ENCODE results near the gene FTCD.

The FTCD gene

GRCh38 chr21:46116189-46116775 lies 39.1 kb downstream of the FTCD start:
- Histone ChIP-seq H3K27ac (ENCODE audit: low read length) (no peak overlapping the region), H3K79me2 (ENCODE audit: low read length) (no peaks in the 10 kb centered on the region), H3K4me2 (ENCODE audit: low read depth, low read length) (no peak overlapping the region), H3F3A (ENCODE audit: insufficient read depth, low read length) (no peaks in the 10 kb centered on the region), H3K4me1 (ENCODE audit: low read length) (no peaks in the 10 kb centered on the region), H4K20me1 (ENCODE audit: insufficient read depth, low read length) (no peaks in the 10 kb centered on the region), H3K9ac (ENCODE audit: low read length) (no peak overlapping the region), H2AFZ (ENCODE audit: low read length) (no peak overlapping the region), H3K9me2 (replicated peaks; ENCODE audit: insufficient read depth, low read length) (no peaks in the 10 kb centered on the region), H3K4me3 (ENCODE audit: low read length) (no peak overlapping the region), H3K36me3 (replicated peaks; ENCODE audit: insufficient read depth, low read length) (no peaks in the 10 kb centered on the region), H3K9me3 (replicated peaks; ENCODE audit: insufficient read depth, low read length) (no peaks in the 10 kb centered on the region), H3K27me3 (replicated peaks; ENCODE audit: insufficient read depth, low read length) (peaks cover 94% of the 10 kb centered on the region)
- DNase-seq = no peak
- no peak for TF ChIP-seq EZH2phosphoT487 (IDR thresholded peaks at IDR 0.05; ENCODE audit: low read length)
- TF ChIP-seq CTCF (IDR thresholded peaks at IDR 0.05; ENCODE audit: low read length) = no peak
- no peak for TF ChIP-seq EZH2 (optimal IDR thresholded peaks at IDR 0.05; ENCODE audit: low read depth, low read length)

GRCh38 chr21:46115441-46116188 lies 39.8 kb downstream of the FTCD start:
- no peaks in the 10 kb centered on the region for H3F3A ChIP-seq (ENCODE audit: insufficient read depth, low read length)
- no peak overlapping the region for H3K4me2 ChIP-seq (ENCODE audit: low read depth, low read length)
- H3K36me3 ChIP-seq (replicated peaks; ENCODE audit: insufficient read depth, low read length) = no peaks in the 10 kb centered on the region
- H3K79me2 ChIP-seq (ENCODE audit: low read length) = no peaks in the 10 kb centered on the region
- no peaks in the 10 kb centered on the region for H4K20me1 ChIP-seq (ENCODE audit: insufficient read depth, low read length)
- no peaks in the 10 kb centered on the region for H3K4me1 ChIP-seq (ENCODE audit: low read length)
- H3K27me3 ChIP-seq (replicated peaks; ENCODE audit: insufficient read depth, low read length) = peaks cover 94% of the 10 kb centered on the region
- TF ChIP-seq CTCF (IDR thresholded peaks at IDR 0.05; ENCODE audit: low read length) (no peak), EZH2 (optimal IDR thresholded peaks at IDR 0.05; ENCODE audit: low read depth, low read length) (no peak), EZH2phosphoT487 (IDR thresholded peaks at IDR 0.05; ENCODE audit: low read length) (no peak)
- no peak overlapping the region for H2AFZ ChIP-seq (ENCODE audit: low read length)
- H3K27ac ChIP-seq (ENCODE audit: low read length) = no peak overlapping the region
- no peaks in the 10 kb centered on the region for H3K9me2 ChIP-seq (replicated peaks; ENCODE audit: insufficient read depth, low read length)
- no peak overlapping the region for H3K4me3 ChIP-seq (ENCODE audit: low read length)
- no peak for DNase-seq
- no peak overlapping the region for H3K9ac ChIP-seq (ENCODE audit: low read length)
- no peaks in the 10 kb centered on the region for H3K9me3 ChIP-seq (replicated peaks; ENCODE audit: insufficient read depth, low read length)

- Histone ChIP-seq H3K4me2 (ENCODE audit: low read depth, low read length) (no peak overlapping the region), H3K9me3 (replicated peaks; ENCODE audit: insufficient read depth, low read length) (no peaks in the 10 kb centered on the region), H3K9me2 (replicated peaks; ENCODE audit: insufficient read depth, low read length) (no peaks in the 10 kb centered on the region), H3F3A (ENCODE audit: insufficient read depth, low read length) (no peaks in the 10 kb centered on the region), H3K4me1 (ENCODE audit: low read length) (no peaks in the 10 kb centered on the region), H3K79me2 (ENCODE audit: low read length) (no peaks in the 10 kb centered on the region), H3K27me3 (replicated peaks; ENCODE audit: insufficient read depth, low read length) (peaks cover 95% of the 10 kb centered on the region), H4K20me1 (ENCODE audit: insufficient read depth, low read length) (no peaks in the 10 kb centered on the region), H3K27ac (ENCODE audit: low read length) (no peak overlapping the region), H3K36me3 (replicated peaks; ENCODE audit: insufficient read depth, low read length) (no peaks in the 10 kb centered on the region), H3K9ac (ENCODE audit: low read length) (no peak overlapping the region), H3K4me3 (ENCODE audit: low read length) (no peak overlapping the region), H2AFZ (ENCODE audit: low read length) (no peak overlapping the region)
- DNase-seq = no peak
- TF ChIP-seq EZH2phosphoT487 (IDR thresholded peaks at IDR 0.05; ENCODE audit: low read length) = no peak
- TF ChIP-seq CTCF (IDR thresholded peaks at IDR 0.05; ENCODE audit: low read length) = no peak
- TF ChIP-seq EZH2 (optimal IDR thresholded peaks at IDR 0.05; ENCODE audit: low read depth, low read length) = no peak
Observed at GRCh38 chr21:46114963-46115362, 40.4 kb downstream of the FTCD start.

All from MM.1S (cell line).